Astrocyte (in vitro differentiated cells and primary cell): ENCODE data around the gene LRRK1. TPM values are rescaled to one million over a fixed set of nuclear protein-coding genes. Genes with fewer than 3 reads are reported as not detected.

Experiments used
- DNase-seq: peaks from one replicate; pipeline ENCODE4 v3.0.0-alpha.2; 2010; ENCODE audit warnings: low read depth
- FAIRE-seq: peaks from 2 replicates; lab custom pipeline; 2011; peaks lifted over from hg19 to GRCh38; lab: Jason Lieb, UNC
- H2AFZ ChIP-seq: 2 replicates; pipeline ENCODE4 v1.6.0; 2012; ENCODE audit warnings: low read depth, low read length, inconsistent platforms
- H3K27ac ChIP-seq: 2 replicates; pipeline ENCODE4 v1.5.1; 2011; ENCODE audit warnings: low read depth, low read length, inconsistent platforms
- H3K27me3 ChIP-seq: 2 replicates; pipeline ENCODE4 v1.6.0; 2011; ENCODE audit warnings: low read length, inconsistent platforms; ENCODE audit not compliant: insufficient read depth
- H3K36me3 ChIP-seq: 2 replicates; pipeline ENCODE4 v1.5.1; 2011; ENCODE audit warnings: low read length, inconsistent platforms; ENCODE audit not compliant: insufficient read depth
- H3K4me1 ChIP-seq: 2 replicates; pipeline ENCODE4 v1.5.1; 2011; ENCODE audit warnings: low read length, inconsistent platforms; ENCODE audit not compliant: insufficient read depth
- H3K4me2 ChIP-seq: 2 replicates; pipeline ENCODE4 v1.6.0; 2012; ENCODE audit warnings: low read length, inconsistent platforms
- H3K4me3 ChIP-seq: 2 replicates; pipeline ENCODE4 v1.5.1; 2011; ENCODE audit warnings: low read depth, mild to moderate bottlenecking, low read length, inconsistent platforms; ENCODE audit not compliant: insufficient read depth
- H3K79me2 ChIP-seq: 2 replicates; pipeline ENCODE4 v1.6.0; 2012; ENCODE audit warnings: mild to moderate bottlenecking, low read length, inconsistent platforms; ENCODE audit not compliant: insufficient read depth
- H3K9ac ChIP-seq: 2 replicates; pipeline ENCODE4 v1.6.0; 2012; ENCODE audit warnings: mild to moderate bottlenecking, low read length, inconsistent platforms
- H3K9me3 ChIP-seq: 2 replicates; pipeline ENCODE4 v1.5.1; 2012; ENCODE audit warnings: low read depth, mild to moderate bottlenecking, low read length, inconsistent platforms; ENCODE audit not compliant: insufficient read depth
- H4K20me1 ChIP-seq: 2 replicates; pipeline ENCODE4 v1.6.0; 2012; ENCODE audit warnings: low read length, inconsistent platforms; ENCODE audit not compliant: insufficient read depth
- H3K27ac Mint-ChIP-seq: one replicate; pipeline ENCODE4 v1.8.0; 2021; ENCODE audit warnings: mild to moderate bottlenecking, mixed read lengths; ENCODE audit not compliant: unreplicated experiment
- H3K27me3 Mint-ChIP-seq: one replicate; pipeline ENCODE4 v1.8.0; 2021; ENCODE audit warnings: low read depth, mixed read lengths; ENCODE audit not compliant: unreplicated experiment
- H3K36me3 Mint-ChIP-seq: one replicate; pipeline ENCODE4 v1.8.0; 2021; ENCODE audit warnings: low read depth, mixed read lengths; ENCODE audit not compliant: unreplicated experiment
- H3K4me1 Mint-ChIP-seq: one replicate; pipeline ENCODE4 v1.8.0; 2021; ENCODE audit warnings: low read depth, mixed read lengths; ENCODE audit not compliant: unreplicated experiment
- H3K4me3 Mint-ChIP-seq: one replicate; pipeline ENCODE4 v1.8.0; 2021; ENCODE audit warnings: mild to moderate bottlenecking, moderate library complexity, mixed read lengths; ENCODE audit not compliant: unreplicated experiment
- H3K9me3 Mint-ChIP-seq: one replicate; pipeline ENCODE4 v1.8.0; 2021; ENCODE audit warnings: mild to moderate bottlenecking, mixed read lengths; ENCODE audit not compliant: unreplicated experiment
- EZH2 ChIP-seq: IDR thresholded peaks from 2 replicates; pipeline ENCODE4 v1.6.1; 2012; ENCODE audit warnings: mild to moderate bottlenecking, low read length, inconsistent platforms; ENCODE audit not compliant: insufficient read depth
- total RNA-seq: library from RNA; stranded (reverse); gene quantifications from 2 replicates; pipeline ENCODE4 v1.2.1, GENCODE V29; 2021
- TF ChIP-seq, protein P1 (sequence below): IDR thresholded peaks from 2 replicates; pipeline ENCODE4 v1.5.1; 2011; ENCODE audit warnings: low read depth, mild to moderate bottlenecking, inconsistent platforms, low read length, moderate library complexity; ENCODE audit not compliant: insufficient read depth

The LRRK1 gene
- total RNA-seq, 1 donor from 2014 or later: 0.41 TPM

DNA sequence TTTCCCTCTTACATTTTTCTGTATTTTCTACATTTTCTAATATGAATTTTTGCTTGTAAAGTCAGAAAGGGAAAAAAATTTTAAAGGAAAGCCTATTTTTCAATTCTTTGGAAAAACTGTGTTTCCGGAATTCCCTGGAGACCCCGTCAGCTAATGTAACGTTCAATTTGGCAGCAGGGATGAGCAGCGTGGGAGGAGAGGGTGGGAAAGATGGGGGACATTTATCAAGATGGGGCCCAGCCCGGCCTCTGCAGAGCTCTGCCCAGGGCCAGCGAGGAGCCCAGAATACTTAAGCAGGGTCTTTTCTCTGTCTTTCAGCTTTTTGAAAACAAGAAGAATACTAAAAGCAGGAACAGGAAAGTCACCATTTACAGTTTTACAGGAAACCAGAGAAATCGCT lies 129.0 kb downstream of the LRRK1 start:
- Histone ChIP-seq H3K79me2 (no peaks in the 10 kb centered on the region), H3K36me3 (no peaks in the 10 kb centered on the region), H3K9ac (no peak overlapping the region), H2AFZ (no peak overlapping the region), H3K27me3 (no peaks in the 10 kb centered on the region), H3K4me1 (no peaks in the 10 kb centered on the region), H3K4me2 (no peak overlapping the region), H4K20me1 (no peaks in the 10 kb centered on the region), H3K27ac (no peak overlapping the region), H3K4me3 (no peak overlapping the region), H3K9me3 (no peaks in the 10 kb centered on the region)
- Mint-ChIP-seq H3K4me3 (no peak overlapping the region), H3K9me3 (no peaks in the 10 kb centered on the region), H3K27ac (no peak overlapping the region), H3K4me1 (no peaks in the 10 kb centered on the region), H3K27me3 (peaks cover 50% of the 10 kb centered on the region), H3K36me3 (peaks cover 2% of the 10 kb centered on the region)
- TF ChIP-seq EZH2: no peak
- TF ChIP-seq, protein P1, sequence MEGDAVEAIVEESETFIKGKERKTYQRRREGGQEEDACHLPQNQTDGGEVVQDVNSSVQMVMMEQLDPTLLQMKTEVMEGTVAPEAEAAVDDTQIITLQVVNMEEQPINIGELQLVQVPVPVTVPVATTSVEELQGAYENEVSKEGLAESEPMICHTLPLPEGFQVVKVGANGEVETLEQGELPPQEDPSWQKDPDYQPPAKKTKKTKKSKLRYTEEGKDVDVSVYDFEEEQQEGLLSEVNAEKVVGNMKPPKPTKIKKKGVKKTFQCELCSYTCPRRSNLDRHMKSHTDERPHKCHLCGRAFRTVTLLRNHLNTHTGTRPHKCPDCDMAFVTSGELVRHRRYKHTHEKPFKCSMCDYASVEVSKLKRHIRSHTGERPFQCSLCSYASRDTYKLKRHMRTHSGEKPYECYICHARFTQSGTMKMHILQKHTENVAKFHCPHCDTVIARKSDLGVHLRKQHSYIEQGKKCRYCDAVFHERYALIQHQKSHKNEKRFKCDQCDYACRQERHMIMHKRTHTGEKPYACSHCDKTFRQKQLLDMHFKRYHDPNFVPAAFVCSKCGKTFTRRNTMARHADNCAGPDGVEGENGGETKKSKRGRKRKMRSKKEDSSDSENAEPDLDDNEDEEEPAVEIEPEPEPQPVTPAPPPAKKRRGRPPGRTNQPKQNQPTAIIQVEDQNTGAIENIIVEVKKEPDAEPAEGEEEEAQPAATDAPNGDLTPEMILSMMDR: no peak
- DNase-seq (no peak), FAIRE-seq (no peak)

DNA sequence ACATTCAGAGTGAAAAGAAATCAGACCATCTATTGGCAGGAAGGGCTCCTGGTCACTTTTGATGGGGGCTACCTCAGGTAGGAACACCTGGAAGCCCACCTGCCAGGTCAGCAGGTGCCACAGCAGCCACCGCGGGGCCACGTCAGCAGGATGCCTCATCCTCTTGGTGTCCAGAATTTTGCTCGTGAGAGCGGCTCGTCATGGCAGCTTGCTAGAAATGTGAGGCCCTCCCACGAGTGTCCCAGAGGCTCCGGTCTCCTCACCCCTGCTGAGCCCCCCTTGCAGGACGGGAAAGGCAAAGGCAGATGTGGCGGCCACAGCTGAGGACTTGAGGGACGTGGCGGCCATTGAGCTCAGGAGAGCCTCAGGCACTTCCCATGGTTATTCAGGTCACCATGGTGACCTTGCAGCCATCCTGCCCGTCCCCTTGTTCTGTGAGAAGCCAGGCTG lies 129.4 kb downstream of the LRRK1 start:
- DNase-seq (no peak), FAIRE-seq (no peak)
- H4K20me1 ChIP-seq: no peaks in the 10 kb centered on the region
- no peaks in the 10 kb centered on the region for H3K36me3 ChIP-seq
- no peaks in the 10 kb centered on the region for H3K9me3 ChIP-seq
- H3K27ac ChIP-seq: no peak overlapping the region
- H3K9ac ChIP-seq: no peak overlapping the region
- no peaks in the 10 kb centered on the region for H3K79me2 ChIP-seq
- Mint-ChIP-seq H3K27ac (no peak overlapping the region), H3K9me3 (no peaks in the 10 kb centered on the region), H3K36me3 (peaks cover 2% of the 10 kb centered on the region), H3K27me3 (peaks cover 50% of the 10 kb centered on the region), H3K4me3 (no peak overlapping the region), H3K4me1 (no peaks in the 10 kb centered on the region)
- TF ChIP-seq EZH2: no peak
- TF ChIP-seq, protein P1: no peak
- H2AFZ ChIP-seq: no peak overlapping the region
- H3K27me3 ChIP-seq: no peaks in the 10 kb centered on the region
- no peak overlapping the region for H3K4me3 ChIP-seq
- no peaks in the 10 kb centered on the region for H3K4me1 ChIP-seq
- no peak overlapping the region for H3K4me2 ChIP-seq

DNA sequence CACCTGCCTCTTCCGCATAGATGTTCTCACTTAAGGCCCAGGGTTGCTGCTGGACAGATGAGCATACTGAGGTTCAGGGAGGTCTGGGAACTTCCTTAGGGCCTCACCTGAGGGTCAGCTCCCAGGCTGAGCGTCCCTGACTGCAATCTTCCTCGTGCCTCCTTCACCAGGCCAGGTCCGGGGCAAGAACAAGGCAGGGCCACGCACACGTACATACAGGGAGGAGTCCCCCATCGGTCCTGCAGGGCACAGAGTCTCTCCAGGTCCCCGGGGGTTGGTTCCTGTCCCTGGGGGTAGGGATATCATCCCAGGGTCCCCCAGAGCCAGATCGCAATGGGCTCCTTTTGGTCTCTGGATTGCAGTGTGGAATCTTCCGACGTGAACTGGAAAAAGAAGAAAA lies 130.1 kb downstream of the LRRK1 start:
- Histone ChIP-seq H3K36me3 (no peaks in the 10 kb centered on the region), H3K9ac (no peak overlapping the region), H4K20me1 (no peaks in the 10 kb centered on the region), H3K27me3 (no peaks in the 10 kb centered on the region), H2AFZ (no peak overlapping the region), H3K27ac (no peak overlapping the region), H3K9me3 (no peaks in the 10 kb centered on the region), H3K4me2 (no peak overlapping the region), H3K4me3 (no peak overlapping the region), H3K79me2 (no peaks in the 10 kb centered on the region), H3K4me1 (no peaks in the 10 kb centered on the region)
- H3K4me1 Mint-ChIP-seq: peaks cover 2% of the 10 kb centered on the region
- no peak overlapping the region for H3K4me3 Mint-ChIP-seq
- no peaks in the 10 kb centered on the region for H3K9me3 Mint-ChIP-seq
- H3K27me3 Mint-ChIP-seq: peaks cover 47% of the 10 kb centered on the region
- FAIRE-seq: no peak
- no peak for DNase-seq
- TF ChIP-seq EZH2: no peak
- TF ChIP-seq, protein P1: no peak
- peaks cover 2% of the 10 kb centered on the region for H3K36me3 Mint-ChIP-seq
- H3K27ac Mint-ChIP-seq: no peak overlapping the region
